ENCODE measurements around the gene AP2A2.

Gene AP2A2

GRCh38 chr11:990101-990500 lies 64.4 kb downstream of the AP2A2 start:
- TF ChIP-seq CTCF (IDR thresholded peaks at IDR 0.05; ENCODE audit: low read depth, low read length) = no peak
- peaks cover 72% of the 10 kb centered on the region for H3K36me3 ChIP-seq
- H3K4me3 ChIP-seq (ENCODE audit: low read depth, low read length) = no peak overlapping the region
- DNase-seq = no peak
- no peak overlapping the region for H3K27ac ChIP-seq
- no peaks in the 10 kb centered on the region for H3K27me3 ChIP-seq (ENCODE audit: insufficient read depth, low read depth, severe bottlenecking)
- H3K9me3 ChIP-seq (ENCODE audit: severe bottlenecking) = no peaks in the 10 kb centered on the region

GRCh38 chr11:991034-991433 lies 65.4 kb downstream of the AP2A2 start:
- H3K27ac ChIP-seq = no peak overlapping the region
- TF ChIP-seq CTCF (IDR thresholded peaks at IDR 0.05; ENCODE audit: low read depth, low read length) = no peak
- DNase-seq = no peak
- no peak overlapping the region for H3K4me3 ChIP-seq (ENCODE audit: low read depth, low read length)
- no peaks in the 10 kb centered on the region for H3K9me3 ChIP-seq (ENCODE audit: severe bottlenecking)
- peaks cover 64% of the 10 kb centered on the region for H3K36me3 ChIP-seq
- H3K27me3 ChIP-seq (ENCODE audit: insufficient read depth, low read depth, severe bottlenecking) = no peaks in the 10 kb centered on the region

- H3K27me3 ChIP-seq (ENCODE audit: insufficient read depth, low read depth, severe bottlenecking) = no peaks in the 10 kb centered on the region
- no peak for DNase-seq
- H3K9me3 ChIP-seq (ENCODE audit: severe bottlenecking) = no peaks in the 10 kb centered on the region
- no peak for TF ChIP-seq CTCF (IDR thresholded peaks at IDR 0.05; ENCODE audit: low read depth, low read length)
- peaks cover 57% of the 10 kb centered on the region for H3K36me3 ChIP-seq
- H3K27ac ChIP-seq = no peak overlapping the region
- no peak overlapping the region for H3K4me3 ChIP-seq (ENCODE audit: low read depth, low read length)
These were observed 66.1 kb downstream of the AP2A2 start for GRCh38 chr11:991711-992307.

- Histone ChIP-seq H3K4me3 (ENCODE audit: low read depth, low read length) (no peak overlapping the region), H3K36me3 (peaks cover 59% of the 10 kb centered on the region), H3K27ac (no peak overlapping the region), H3K9me3 (ENCODE audit: severe bottlenecking) (no peaks in the 10 kb centered on the region), H3K27me3 (ENCODE audit: insufficient read depth, low read depth, severe bottlenecking) (no peaks in the 10 kb centered on the region)
- no peak for DNase-seq
- TF ChIP-seq CTCF (IDR thresholded peaks at IDR 0.05; ENCODE audit: low read depth, low read length) = no peak
These were observed 66.9 kb downstream of the AP2A2 start for GRCh38 chr11:992577-992976.

- H3K4me3 ChIP-seq (ENCODE audit: low read depth, low read length) = no peak overlapping the region
- no peaks in the 10 kb centered on the region for H3K9me3 ChIP-seq (ENCODE audit: severe bottlenecking)
- H3K36me3 ChIP-seq = peaks cover 55% of the 10 kb centered on the region
- no peak for DNase-seq
- no peak overlapping the region for H3K27ac ChIP-seq
- no peaks in the 10 kb centered on the region for H3K27me3 ChIP-seq (ENCODE audit: insufficient read depth, low read depth, severe bottlenecking)
- TF ChIP-seq CTCF (IDR thresholded peaks at IDR 0.05; ENCODE audit: low read depth, low read length) = no peak
These were observed 68.0 kb downstream of the AP2A2 start for GRCh38 chr11:993632-994167.

All from WERI-Rb-1 (cell line).